ENCODE data around the gene ZNF70.

The ZNF70 gene

GRCh38 chr22:23755711-23756110 lies 4.8 kb upstream of the ZNF70 start:
- no peak for DNase-seq

- DNase-seq = no peak
These were observed 4.2 kb upstream of the ZNF70 start for GRCh38 chr22:23754980-23755636.

- DNase-seq = no peak
These were observed 3.5 kb upstream of the ZNF70 start, which contains the start of gene VPREB3 for GRCh38 chr22:23754220-23754919. Gene VPREB3 (minus strand): TSS chr22:23754425. CDS start chr22:23754363, 62 bp downstream.

GRCh38 chr22:23753385-23753784 lies 2.5 kb upstream of the ZNF70 start:
- no peak for DNase-seq

GRCh38 chr22:23752750-23753149 lies 1.8 kb upstream of the ZNF70 start:
- DNase-seq = no peak

- DNase-seq = peak in 1 of 2 experiments; percentile 15
These were observed 1.3 kb upstream of the ZNF70 start for GRCh38 chr22:23752090-23752691.

GRCh38 chr22:23751441-23751996 lies 607 bp upstream of the ZNF70 start:
- DNase-seq = no peak

GRCh38 chr22:23750367-23750713 lies 572 bp downstream of the ZNF70 start:
- DNase-seq = no peak

GRCh38 chr22:23749841-23750301 lies 1.0 kb downstream of the ZNF70 start:
- peak; percentile 49 to 54 for DNase-seq

- DNase-seq = no peak
These were observed 5.1 kb downstream of the ZNF70 start for GRCh38 chr22:23745791-23746190.

- no peak for DNase-seq
These were observed 6.4 kb downstream of the ZNF70 start for GRCh38 chr22:23744485-23744884.

GRCh38 chr22:23744001-23744400 lies 6.9 kb downstream of the ZNF70 start:
- no peak for DNase-seq

- no peak for DNase-seq
These were observed 7.6 kb downstream of the ZNF70 start for GRCh38 chr22:23743303-23743705.

- no peak for DNase-seq
These were observed 8.2 kb downstream of the ZNF70 start for GRCh38 chr22:23742505-23743264.

- no peak for DNase-seq
These were observed 13.2 kb downstream of the ZNF70 start for GRCh38 chr22:23737696-23738095.

- peak in 1 of 2 experiments; percentile 5 for DNase-seq
These were observed 22.8 kb downstream of the ZNF70 start for GRCh38 chr22:23728108-23728507.

GRCh38 chr22:23722724-23723123 lies 28.2 kb downstream of the ZNF70 start:
- DNase-seq = no peak

- DNase-seq = no peak
These were observed 28.8 kb downstream of the ZNF70 start for GRCh38 chr22:23722160-23722559.

GRCh38 chr22:23720855-23721254 lies 30.1 kb downstream of the ZNF70 start:
- no peak for DNase-seq

- no peak for DNase-seq
These were observed 32.3 kb downstream of the ZNF70 start for GRCh38 chr22:23718371-23719165.

GRCh38 chr22:23716811-23717801 lies 33.8 kb downstream of the ZNF70 start:
- DNase-seq = peak; percentile 79

All from Kasumi-1 (cell line).